K562 (cell line): ENCODE measurements around the gene SCN2B. TPM values are rescaled to one million over a fixed set of nuclear protein-coding genes. Genes with fewer than 3 reads are reported as not detected.

Experiments
- COPS2 ChIP-seq: fragments of 450-650 bp; conservative IDR thresholded peaks from 2 replicates; pipeline ENCODE4 v1.6.1; 2016; ENCODE audit warnings: mild to moderate bottlenecking, moderate library complexity
- GABPB1 ChIP-seq: sonication (generic); formaldehyde crosslinking; IDR thresholded peaks from 2 replicates; pipeline ENCODE4 v1.8.0; 2022; ENCODE audit warnings: mild to moderate bottlenecking, missing genetic modification reagents
- GABPB2 ChIP-seq: fragments of 250-450 bp; sonication (Bioruptor Pico); conservative IDR thresholded peaks from 2 replicates; pipeline ENCODE4 v1.5.1; 2021; ENCODE audit warnings: mild to moderate bottlenecking
- HSF4 ChIP-seq: fragments of 250-450 bp; sonication (Bioruptor Pico); IDR thresholded peaks from 2 replicates; pipeline ENCODE4 v2.1.2; 2022; ENCODE audit warnings: mild to moderate bottlenecking, moderate library complexity, borderline replicate concordance
- MYNN ChIP-seq, 2 experiments: sonication (generic); formaldehyde crosslinking in 1 of 2; IDR thresholded peaks; 2 replicates each; pipeline versions ENCODE4 v1.5.0 to v1.6.1; 2016 to 2020; ENCODE audit warnings: antibody characterized with exemption in 1 of 2, missing genetic modification reagents in 1 of 2
- PRPF4 ChIP-seq: fragments of 200-400 bp; formaldehyde crosslinking; IDR thresholded peaks from one replicate; pipeline ENCODE4 v1.6.1; 2017; ENCODE audit warnings: low read length, low read depth, mild to moderate bottlenecking; ENCODE audit not compliant: insufficient read depth, poor library complexity, severe bottlenecking
- RBM39 ChIP-seq: fragments of 200-400 bp; formaldehyde crosslinking; optimal IDR thresholded peaks from 2 replicates; pipeline ENCODE3; 2018; ENCODE audit warnings: low read depth, low read length
- RFX1 ChIP-seq: fragments of 450-650 bp; IDR thresholded peaks from 2 replicates; pipeline ENCODE4 v1.6.1; 2016; ENCODE audit warnings: mild to moderate bottlenecking, moderate library complexity
- ZBTB5 ChIP-seq: fragments of 450-650 bp; IDR thresholded peaks from 2 replicates; pipeline ENCODE4 v1.6.1; 2017; ENCODE audit warnings: antibody characterized with exemption
- ZBTB8A ChIP-seq: fragments of 450-650 bp; IDR thresholded peaks from 2 replicates; pipeline ENCODE4 v1.6.1; 2018; ENCODE audit warnings: mild to moderate bottlenecking, moderate library complexity; ENCODE audit not compliant: partially characterized antibody
- ZFP36 ChIP-seq: fragments of 150-350 bp; IDR thresholded peaks from 2 replicates; pipeline ENCODE4 v1.6.1; 2018; ENCODE audit warnings: low read length, low read depth; ENCODE audit not compliant: partially characterized antibody
- ZNF23 ChIP-seq: fragments of 250-450 bp; sonication (Bioruptor Pico); IDR thresholded peaks from 2 replicates; pipeline ENCODE4 v1.4.0; 2020; ENCODE audit warnings: mild to moderate bottlenecking
- ZNF707 ChIP-seq: fragments of 250-450 bp; sonication (Bioruptor Pico); conservative IDR thresholded peaks from 2 replicates; pipeline ENCODE4 v1.8.0; 2022; ENCODE audit warnings: inconsistent platforms, mild to moderate bottlenecking, moderate library complexity
- polyA plus RNA-seq, 8 experiments: library from polyadenylated mRNA; depleted of rRNA in 4 of 8; stranded (reverse) in 5 of 8; unstranded in 3 of 8; fragments of >200 nt; fragmentation: Nextera tagmentation in 2 of 8; fragmentation: Illumina TruSeq in 1 of 8; extraction: Ambion mirVana in 2 of 8; extraction: Trizol in 1 of 8; gene quantifications; 2 replicates each; pipeline versions ENCODE4 v1.2.1 to v1.2.3, GENCODE V29; 2011 to 2014; ENCODE audit warnings: inconsistent platforms in 1 of 8, missing spikeins in 1 of 8
- total RNA-seq, 7 experiments: library from RNA; depleted of rRNA in 6 of 7; stranded (reverse); fragments of >200 nt in 6 of 7; fragmentation: Illumina TruSeq in 2 of 7; extraction: Trizol in 2 of 7; gene quantifications; 2 replicates each; pipeline versions ENCODE4 v1.2.1 to v1.2.3, GENCODE V29; 2011 to 2021; ENCODE audit warnings: low replicate concordance in 1 of 7

Gene SCN2B
- total and polyA plus RNA-seq, 9 of the 15 experiments (the other 6 are each of a cell fraction or from before 2014, with no cell fraction given): not detected

GRCh38 chr11:118149493-118149892 lies 26.9 kb downstream of the SCN2B start (continued):
- TF ChIP-seq GABPB1: no peak
- TF ChIP-seq PRPF4: no peak
- no peak for TF ChIP-seq HSF4
- no peak for TF ChIP-seq ZNF23 (CRISPR knock-in tag)
- TF ChIP-seq ZNF707: no peak
- no peak for TF ChIP-seq ZFP36
- no peak for TF ChIP-seq GABPB2
- TF ChIP-seq RBM39: no peak
- TF ChIP-seq ZBTB5: no peak
- no peak for TF ChIP-seq ZBTB8A
- no peak for TF ChIP-seq MYNN (IDR thresholded peaks at IDR 0.05)
- no peak for TF ChIP-seq MYNN (CRISPR knock-in tag; IDR thresholded peaks at IDR 0.05)
- no peak for TF ChIP-seq COPS2
- TF ChIP-seq RFX1: no peak
